Liver (tissue), 9 donors: ENCODE measurements around the gene KCNS3. TPM values are rescaled to one million over a fixed set of nuclear protein-coding genes. Genes with fewer than 3 reads are reported as not detected.

Experiments
- DNase-seq: peaks from one replicate; pipeline ENCODE4 v3.0.0-alpha.2; 2017; ENCODE audit warnings: low spot score
- H3K27ac ChIP-seq, 2 donors: one replicate each; pipeline ENCODE4 v1.7.0; 2013; ENCODE audit warnings: inconsistent platforms in 2 of 2, low read length in 2 of 2, control low read depth in 1 of 2, low read depth in 1 of 2, mild to moderate bottlenecking in 1 of 2
- H3K27me3 ChIP-seq, 4 donors: one replicate each; pipeline versions ENCODE4 v1.6.1 to v1.7.0; 2013; ENCODE audit warnings: low read length in 3 of 4, inconsistent platforms in 1 of 4, mild to moderate bottlenecking in 1 of 4, moderate library complexity in 1 of 4; ENCODE audit not compliant: control insufficient read depth in 4 of 4, insufficient read depth in 4 of 4
- H3K36me3 ChIP-seq, 4 donors: one replicate each; pipeline versions ENCODE4 v1.6.1 to v1.7.0; 2013; ENCODE audit warnings: low read length in 3 of 4, mild to moderate bottlenecking in 3 of 4, low read depth in 1 of 4, moderate library complexity in 1 of 4; ENCODE audit not compliant: control insufficient read depth in 4 of 4, insufficient read depth in 3 of 4
- H3K4me1 ChIP-seq, 4 donors: one replicate each; pipeline versions ENCODE4 v1.6.1 to v1.7.0; 2013; ENCODE audit warnings: low read length in 3 of 4, mild to moderate bottlenecking in 3 of 4, moderate library complexity in 1 of 4; ENCODE audit not compliant: control insufficient read depth in 4 of 4, insufficient read depth in 4 of 4
- H3K4me3 ChIP-seq, 3 donors: one replicate each; pipeline versions ENCODE4 v1.6.1 to v1.7.0; 2013; ENCODE audit warnings: low read length in 3 of 3, control low read depth in 1 of 3, low read depth in 1 of 3, mild to moderate bottlenecking in 1 of 3
- H3K9ac ChIP-seq, 2 donors: one replicate each; pipeline ENCODE4 v1.7.0; 2013; ENCODE audit warnings: low read length in 2 of 2, mild to moderate bottlenecking in 2 of 2, moderate library complexity in 2 of 2, control low read depth in 1 of 2, low read depth in 1 of 2
- H3K9me3 ChIP-seq, 4 donors: one replicate each; pipeline versions ENCODE4 v1.6.1 to v1.7.0; 2013; ENCODE audit warnings: low read length in 3 of 4; ENCODE audit not compliant: control insufficient read depth in 4 of 4
- ATF3 ChIP-seq: IDR thresholded peaks from 2 replicates; pipeline ENCODE4 v1.6.1; 2016; ENCODE audit warnings: antibody characterized with exemption
- CTCF ChIP-seq: fragments of 150-350 bp; IDR thresholded peaks from 2 replicates; pipeline ENCODE4 v1.5.1; 2017; ENCODE audit warnings: improper control_type of control experiment, low read depth, low read length; ENCODE audit not compliant: missing input control
- EGR1 ChIP-seq, 2 donors: IDR thresholded peaks; 2 replicates each; pipeline ENCODE4 v1.6.1; 2016 to 2018; ENCODE audit warnings: antibody characterized with exemption in 2 of 2, low read depth in 2 of 2
- FOXA1 ChIP-seq: IDR thresholded peaks from 2 replicates; pipeline ENCODE4 v1.6.1; 2016; ENCODE audit warnings: antibody characterized with exemption
- FOXA2 ChIP-seq: IDR thresholded peaks from 2 replicates; pipeline ENCODE4 v1.6.1; 2016; ENCODE audit warnings: antibody characterized with exemption
- GABPA ChIP-seq, 2 donors: IDR thresholded peaks in 1 of 2; conservative IDR thresholded peaks in 1 of 2; 2 replicates each; pipeline ENCODE4 v1.6.1; 2016; ENCODE audit warnings: antibody characterized with exemption in 2 of 2, mild to moderate bottlenecking in 1 of 2, moderate library complexity in 1 of 2
- HNF4A ChIP-seq, 2 donors: conservative IDR thresholded peaks; 2 replicates each; pipeline ENCODE4 v1.6.1; 2016; ENCODE audit warnings: antibody characterized with exemption in 2 of 2, mild to moderate bottlenecking in 2 of 2
- HNF4G ChIP-seq: IDR thresholded peaks from 2 replicates; pipeline ENCODE4 v1.6.1; 2016; ENCODE audit warnings: antibody characterized with exemption
- JUND ChIP-seq, 2 donors: IDR thresholded peaks; 2 replicates each; pipeline ENCODE4 v1.6.1; 2016; ENCODE audit warnings: antibody characterized with exemption in 2 of 2
- NR2F2 ChIP-seq: IDR thresholded peaks from 2 replicates; pipeline ENCODE4 v1.6.1; 2016; ENCODE audit warnings: antibody characterized with exemption
- RAD21 ChIP-seq, 2 donors: IDR thresholded peaks; 2 replicates each; pipeline ENCODE4 v1.6.1; 2016; ENCODE audit warnings: antibody characterized with exemption in 2 of 2, mild to moderate bottlenecking in 2 of 2
- REST ChIP-seq: IDR thresholded peaks from 2 replicates; pipeline ENCODE4 v1.6.1; 2016; ENCODE audit warnings: antibody characterized with exemption, mild to moderate bottlenecking
- RXRA ChIP-seq, 2 donors: IDR thresholded peaks; 2 replicates each; pipeline ENCODE4 v1.6.1; 2017 to 2018; ENCODE audit warnings: antibody characterized with exemption in 2 of 2, mild to moderate bottlenecking in 1 of 2
- SP1 ChIP-seq: IDR thresholded peaks from 2 replicates; pipeline ENCODE4 v1.6.1; 2018; ENCODE audit warnings: antibody characterized with exemption, mild to moderate bottlenecking
- TAF1 ChIP-seq: conservative IDR thresholded peaks from 2 replicates; pipeline ENCODE4 v1.6.1; 2016; ENCODE audit warnings: antibody characterized with exemption, mild to moderate bottlenecking
- YY1 ChIP-seq: IDR thresholded peaks from 2 replicates; pipeline ENCODE4 v1.6.1; 2016; ENCODE audit warnings: antibody characterized with exemption, mild to moderate bottlenecking
- WGBS: extraction: QIAGEN DNeasy Blood & Tissue Kit; methylation state at CpG from one replicate; pipeline ENCODE4 v1.1.7; 2013; 5-methylcytosine and 5-hydroxymethylcytosine counted together
- polyA plus RNA-seq, 2 donors: library from polyadenylated mRNA; stranded (reverse) in 1 of 2; unstranded in 1 of 2; fragments of 200-250 nt in 1 of 2; fragments of >200 nt in 1 of 2; fragmentation: Nextera tagmentation in 1 of 2; extraction: Ambion mirVana in 1 of 2; gene quantifications; one replicate each; pipeline versions ENCODE4 v1.2.1 to v1.2.3, GENCODE V29; 2013 to 2015
- total RNA-seq, 2 donors: library from RNA; depleted of rRNA; stranded (reverse); fragments of >200 nt; gene quantifications; one replicate each; pipeline ENCODE4 v1.2.3, GENCODE V29; 2014
- TF ChIP-seq, protein P1 (sequence below): IDR thresholded peaks from 2 replicates; pipeline ENCODE4 v1.6.1; 2016; ENCODE audit warnings: antibody characterized with exemption
- TF ChIP-seq, protein P2 (sequence below): IDR thresholded peaks from 2 replicates; pipeline ENCODE4 v1.6.1; 2016; ENCODE audit warnings: antibody characterized with exemption
- donor health status: healthy.
- donor health status: healthy.
- donor health status: healthy.
- donor health status: healthy.
- donor health status: healthy.

Gene KCNS3
- total and polyA plus RNA-seq, 4 donors: 0.56 to 2.8 (median 1.7) TPM

GRCh38 chr2:17951563-17951962 is 73.1 kb downstream of the KCNS3 start (continued):
- TF ChIP-seq ATF3: no peak

DNA sequence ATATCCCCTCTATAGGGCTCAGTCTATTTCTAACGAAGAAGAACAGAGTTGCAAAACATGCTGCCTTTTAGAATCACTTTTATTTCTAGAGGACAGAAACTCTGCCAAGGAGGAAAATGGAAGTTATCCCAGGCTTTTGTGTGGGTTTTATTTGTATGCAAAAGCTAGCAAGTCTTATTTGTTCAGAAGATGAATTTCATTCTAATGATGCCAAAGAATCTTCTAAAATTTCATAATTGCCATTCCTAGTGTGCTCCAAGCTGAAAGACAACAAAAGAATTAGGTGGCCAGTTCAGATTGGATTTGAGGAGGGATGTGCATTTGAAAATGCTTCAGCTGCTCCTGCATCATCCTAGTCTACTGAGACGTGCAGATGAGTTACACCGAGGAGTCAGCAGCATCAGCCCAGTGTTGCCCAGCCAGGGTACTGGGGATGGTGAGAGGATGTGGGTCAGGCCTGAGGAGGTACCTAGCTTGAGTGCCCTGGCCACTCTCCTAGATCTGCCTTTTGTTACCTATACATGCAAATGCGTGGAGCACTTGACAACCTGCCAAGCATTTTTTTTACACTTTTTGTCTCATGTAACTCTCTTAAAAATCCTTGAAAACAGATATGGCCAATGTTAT is 80.1 kb downstream of the KCNS3 start:
- WGBS: 82% methylated on average over 4 of the region's 4 CpGs
- no peak overlapping the region for H3K4me3 ChIP-seq

GRCh38 chr2:17959356-17959755 is 80.9 kb downstream of the KCNS3 start:
- Histone ChIP-seq H3K9ac (no peak overlapping the region), H3K4me1 (no peaks in the 10 kb centered on the region), H3K4me3 (no peak overlapping the region), H3K36me3 (no peaks in the 10 kb centered on the region), H3K27me3 (peaks cover 0 to 3% (median 0%) of the 10 kb centered on the region in 4 donors), H3K27ac (no peak overlapping the region), H3K9me3 (no peaks in the 10 kb centered on the region)
- TF ChIP-seq SP1 (no peak), TAF1 (no peak), FOXA2 (no peak), RAD21 (IDR thresholded peaks at IDR 0.05) (no peak), FOXA1 (no peak), YY1 (no peak), NR2F2 (no peak), ATF3 (no peak), JUND (IDR thresholded peaks at IDR 0.05) (no peak), REST (no peak), HNF4A (conservative IDR thresholded peaks at IDR 0.05) (no peak), CTCF (no peak), RXRA (IDR thresholded peaks at IDR 0.05) (no peak), EGR1 (IDR thresholded peaks at IDR 0.05; ENCODE audit: low read depth in 2 of 2) (no peak), GABPA (IDR thresholded peaks at IDR 0.05 in 1 of 2, conservative IDR thresholded peaks at IDR 0.05 in 1 of 2) (no peak), HNF4G (no peak)
- TF ChIP-seq, protein P1, sequence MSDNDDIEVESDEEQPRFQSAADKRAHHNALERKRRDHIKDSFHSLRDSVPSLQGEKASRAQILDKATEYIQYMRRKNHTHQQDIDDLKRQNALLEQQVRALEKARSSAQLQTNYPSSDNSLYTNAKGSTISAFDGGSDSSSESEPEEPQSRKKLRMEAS: no peak
- TF ChIP-seq, protein P2, sequence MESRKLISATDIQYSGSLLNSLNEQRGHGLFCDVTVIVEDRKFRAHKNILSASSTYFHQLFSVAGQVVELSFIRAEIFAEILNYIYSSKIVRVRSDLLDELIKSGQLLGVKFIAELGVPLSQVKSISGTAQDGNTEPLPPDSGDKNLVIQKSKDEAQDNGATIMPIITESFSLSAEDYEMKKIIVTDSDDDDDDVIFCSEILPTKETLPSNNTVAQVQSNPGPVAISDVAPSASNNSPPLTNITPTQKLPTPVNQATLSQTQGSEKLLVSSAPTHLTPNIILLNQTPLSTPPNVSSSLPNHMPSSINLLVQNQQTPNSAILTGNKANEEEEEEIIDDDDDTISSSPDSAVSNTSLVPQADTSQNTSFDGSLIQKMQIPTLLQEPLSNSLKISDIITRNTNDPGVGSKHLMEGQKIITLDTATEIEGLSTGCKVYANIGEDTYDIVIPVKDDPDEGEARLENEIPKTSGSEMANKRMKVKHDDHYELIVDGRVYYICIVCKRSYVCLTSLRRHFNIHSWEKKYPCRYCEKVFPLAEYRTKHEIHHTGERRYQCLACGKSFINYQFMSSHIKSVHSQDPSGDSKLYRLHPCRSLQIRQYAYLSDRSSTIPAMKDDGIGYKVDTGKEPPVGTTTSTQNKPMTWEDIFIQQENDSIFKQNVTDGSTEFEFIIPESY: no peak
- no peak for DNase-seq
- WGBS: 32% methylated on average over 3 of the region's 3 CpGs

More for the DNA sequence above, 80.1 kb downstream of the KCNS3 start:
- Histone ChIP-seq H3K9me3 (no peaks in the 10 kb centered on the region), H3K27me3 (peaks cover 0 to 3% (median 0%) of the 10 kb centered on the region in 4 donors), H3K27ac (no peak overlapping the region), H3K36me3 (no peaks in the 10 kb centered on the region), H3K9ac (no peak overlapping the region), H3K4me1 (no peaks in the 10 kb centered on the region)
- TF ChIP-seq ATF3: no peak
- DNase-seq: no peak
